Measurements from ENCODE around the gene NIP7. TPM values are rescaled to one million over a fixed set of nuclear protein-coding genes. Genes with fewer than 3 reads are reported as not detected.

Gene NIP7
- total RNA-seq, 1 experiment from 2014 or later: 62.8 TPM

GRCh38 chr16:69373019-69373418 lies 33.4 kb downstream of the NIP7 start:
- Histone ChIP-seq H3K9me2 (ENCODE audit: insufficient read depth) (no peaks in the 10 kb centered on the region), H3K79me2 (ENCODE audit: insufficient read depth, low read length) (peaks cover 74% of the 10 kb centered on the region), H3K27me3 (ENCODE audit: insufficient read depth, low read length) (no peaks in the 10 kb centered on the region), H3K4me3 (replicated peaks in 1 of 2; ENCODE audit: low read depth in 1 of 2, low read length in 2 of 2) (no peak overlapping the region), H3K27ac (ENCODE audit: low read depth, low read length) (no peak overlapping the region), H3K9ac (ENCODE audit: low read length) (no peak overlapping the region), H3K4me2 (ENCODE audit: low read length) (no peak overlapping the region), H3K4me1 (ENCODE audit: control insufficient read depth in 1 of 2, insufficient read depth in 2 of 2, low read length in 2 of 2) (no peaks in the 10 kb centered on the region), H3K9me3 (ENCODE audit: control insufficient read depth in 1 of 2, insufficient read depth in 1 of 2, low read depth in 1 of 2, low read length in 2 of 2) (no peaks in the 10 kb centered on the region), H3K36me3 (ENCODE audit: control insufficient read depth in 1 of 2, insufficient read depth in 2 of 2, low read length in 2 of 2) (peaks cover 56 to 65% of the 10 kb centered on the region in 2 experiments), H4K20me1 (ENCODE audit: insufficient read depth) (peaks cover 9% of the 10 kb centered on the region; the same call in 1 of the 2 replicates), H2AFZ (ENCODE audit: low read depth, low read length, poor library complexity, severe bottlenecking) (no peak overlapping the region)
- ChIA-PET RAD21 (ENCODE audit: low non-redundant PET in 1 of 2, low total read pairs in 2 of 2, uncharacterized antibody in 2 of 2, unreplicated experiment in 2 of 2) (no interaction called here), POLR2A (no interaction called here), CTCF (no interaction called here)
- TF ChIP-seq CBX3 (IDR thresholded peaks at IDR 0.05; ENCODE audit: low read depth): no peak
- TF ChIP-seq MAX (IDR thresholded peaks at IDR 0.05): no peak
- TF ChIP-seq TCF7L2 (IDR thresholded peaks at IDR 0.05; ENCODE audit: borderline replicate concordance, extremely low read depth, insufficient read depth, insufficient read length): no peak
- TF ChIP-seq ZNF274 (IDR thresholded peaks at IDR 0.05; ENCODE audit: low read depth, low read length): no peak
- TF ChIP-seq ELF1 (IDR thresholded peaks at IDR 0.05; ENCODE audit: borderline replicate concordance, low read depth): no peak
- TF ChIP-seq REST (IDR thresholded peaks at IDR 0.05; ENCODE audit: low read depth): no peak
- TF ChIP-seq ATF3 (IDR thresholded peaks at IDR 0.05): no peak
- TF ChIP-seq EZH2phosphoT487 (IDR thresholded peaks at IDR 0.05; ENCODE audit: borderline replicate concordance): no peak
- no peak for TF ChIP-seq CEBPB (IDR thresholded peaks at IDR 0.05; ENCODE audit: low read depth)
- TF ChIP-seq SRF (IDR thresholded peaks at IDR 0.05; ENCODE audit: low read depth): no peak
- TF ChIP-seq POLR2AphosphoS5 (IDR thresholded peaks at IDR 0.05; ENCODE audit: low read depth, low read length): no peak
- no peak for TF ChIP-seq RAD21 (IDR thresholded peaks at IDR 0.05; ENCODE audit: low read depth)
- no peak for TF ChIP-seq FOSL1 (IDR thresholded peaks at IDR 0.05; ENCODE audit: low read depth)
- no peak for TF ChIP-seq EGR1 (IDR thresholded peaks at IDR 0.05; ENCODE audit: low read depth)
- TF ChIP-seq SP1 (IDR thresholded peaks at IDR 0.05; ENCODE audit: low read depth): no peak
- no peak for TF ChIP-seq YY1 (IDR thresholded peaks at IDR 0.05; ENCODE audit: extremely low read depth, insufficient replicate concordance, low read depth, low read length)
- TF ChIP-seq POLR2A (IDR thresholded peaks at IDR 0.05; ENCODE audit: borderline replicate concordance, extremely low read depth, insufficient read depth, insufficient read length): no peak
- TF ChIP-seq CTCF (IDR thresholded peaks at IDR 0.05 in 2 of 3, conservative IDR thresholded peaks at IDR 0.05 in 1 of 3; ENCODE audit: borderline replicate concordance in 1 of 3, insufficient read depth in 1 of 3, low read depth in 2 of 3, low read length in 2 of 3): no peak
- DNase-seq (ENCODE audit: low read depth, low spot score) (no peak), ATAC-seq (no peak)
- intact Hi-C loops (cut with micrococcal nuclease): no loop called here
- no TSS peak for BruUV-seq (replicated peaks)

All from HCT116 (cell line).